Osteocyte (in vitro differentiated cells): Measurements from ENCODE around the gene SSBP2. TPM values are rescaled to one million over a fixed set of nuclear protein-coding genes. Genes with fewer than 3 reads are reported as not detected.

Experiments
- DNase-seq: peaks from one replicate; pipeline ENCODE4 v3.0.0; 2021; ENCODE audit warnings: mixed read lengths; ENCODE audit not compliant: unreplicated experiment; ENCODE audit errors: extremely low spot score
- H3K27ac Mint-ChIP-seq: one replicate; pipeline ENCODE4 v1.8.0; 2021; ENCODE audit warnings: mild to moderate bottlenecking, mixed read lengths; ENCODE audit not compliant: unreplicated experiment
- H3K27me3 Mint-ChIP-seq: one replicate; pipeline ENCODE4 v1.8.0; 2021; ENCODE audit warnings: mixed read lengths; ENCODE audit not compliant: unreplicated experiment
- H3K36me3 Mint-ChIP-seq: one replicate; pipeline ENCODE4 v1.8.0; 2021; ENCODE audit warnings: mixed read lengths; ENCODE audit not compliant: unreplicated experiment
- H3K4me1 Mint-ChIP-seq: one replicate; pipeline ENCODE4 v1.8.0; 2021; ENCODE audit warnings: mixed read lengths; ENCODE audit not compliant: unreplicated experiment
- H3K4me3 Mint-ChIP-seq: one replicate; pipeline ENCODE4 v1.8.0; 2021; ENCODE audit warnings: mild to moderate bottlenecking, moderate library complexity, mixed read lengths; ENCODE audit not compliant: unreplicated experiment
- H3K9me3 Mint-ChIP-seq: one replicate; pipeline ENCODE4 v1.8.0; 2021; ENCODE audit warnings: mixed read lengths; ENCODE audit not compliant: unreplicated experiment
- CTCF ChIP-seq: fragments of 200-600 bp; sonication (generic); IDR thresholded peaks from 2 replicates; pipeline ENCODE4 v1.5.0; 2021; ENCODE audit warnings: antibody characterized with exemption, mild to moderate bottlenecking, moderate library complexity
- total RNA-seq: library from RNA; stranded (reverse); gene quantifications from 2 replicates; pipeline ENCODE4 v1.2.1, GENCODE V29; 2021

Gene SSBP2
- total RNA-seq, 1 donor from 2014 or later = 62.1 TPM

GRCh38 chr5:81425569-81425968 is 325.3 kb downstream of the SSBP2 start:
- peaks cover 8% of the 10 kb centered on the region for H3K36me3 Mint-ChIP-seq
- H3K9me3 Mint-ChIP-seq = no peaks in the 10 kb centered on the region
- H3K4me1 Mint-ChIP-seq = peaks cover 71% of the 10 kb centered on the region
- H3K27ac Mint-ChIP-seq = no peak overlapping the region
- H3K27me3 Mint-ChIP-seq = no peaks in the 10 kb centered on the region
- no peak for DNase-seq
- H3K4me3 Mint-ChIP-seq = no peak overlapping the region
- peak; percentile 68 for TF ChIP-seq CTCF

- no peak overlapping the region for H3K27ac Mint-ChIP-seq
- no peak for DNase-seq
- peaks cover 8% of the 10 kb centered on the region for H3K36me3 Mint-ChIP-seq
- no peak for TF ChIP-seq CTCF
- H3K4me1 Mint-ChIP-seq = peaks cover 78% of the 10 kb centered on the region
- no peaks in the 10 kb centered on the region for H3K27me3 Mint-ChIP-seq
- H3K4me3 Mint-ChIP-seq = no peak overlapping the region
- no peaks in the 10 kb centered on the region for H3K9me3 Mint-ChIP-seq
Measured at GRCh38 chr5:81424728-81425127, 326.2 kb downstream of the SSBP2 start.

- H3K9me3 Mint-ChIP-seq = no peaks in the 10 kb centered on the region
- no peaks in the 10 kb centered on the region for H3K27me3 Mint-ChIP-seq
- no peak for TF ChIP-seq CTCF
- peaks cover 12% of the 10 kb centered on the region for H3K36me3 Mint-ChIP-seq
- H3K4me3 Mint-ChIP-seq = no peak overlapping the region
- H3K27ac Mint-ChIP-seq = peak overlapping the region; percentile 87
- no peak for DNase-seq
- H3K4me1 Mint-ChIP-seq = peaks cover 62% of the 10 kb centered on the region
Measured at GRCh38 chr5:81422671-81423070, 328.2 kb downstream of the SSBP2 start.

GRCh38 chr5:81420039-81420667 is 330.7 kb downstream of the SSBP2 start:
- no peak for DNase-seq
- H3K4me3 Mint-ChIP-seq = no peak overlapping the region
- no peak for TF ChIP-seq CTCF
- no peaks in the 10 kb centered on the region for H3K9me3 Mint-ChIP-seq
- peak overlapping the region; percentile 95 for H3K27ac Mint-ChIP-seq
- no peaks in the 10 kb centered on the region for H3K27me3 Mint-ChIP-seq
- peaks cover 42% of the 10 kb centered on the region for H3K4me1 Mint-ChIP-seq
- H3K36me3 Mint-ChIP-seq = peaks cover 16% of the 10 kb centered on the region

GRCh38 chr5:81418606-81419005 is 332.3 kb downstream of the SSBP2 start:
- H3K27ac Mint-ChIP-seq = no peak overlapping the region
- no peak overlapping the region for H3K4me3 Mint-ChIP-seq
- H3K4me1 Mint-ChIP-seq = peaks cover 39% of the 10 kb centered on the region
- TF ChIP-seq CTCF = no peak
- H3K9me3 Mint-ChIP-seq = no peaks in the 10 kb centered on the region
- H3K36me3 Mint-ChIP-seq = peaks cover 16% of the 10 kb centered on the region
- no peaks in the 10 kb centered on the region for H3K27me3 Mint-ChIP-seq
- DNase-seq = no peak
